ENCODE results near the gene COG7.

GRCh38 chr16:23432176-23433128 lies 20.5 kb downstream of the COG7 start:
- TF ChIP-seq EZH2 (IDR thresholded peaks at IDR 0.05; ENCODE audit: low read depth) (no peak), CTCF (conservative IDR thresholded peaks at IDR 0.05) (no peak)
